ENCODE data around the gene DYNLRB1. TPM values are rescaled to one million over a fixed set of nuclear protein-coding genes. Genes with fewer than 3 reads are reported as not detected.
A peak's percentile ranks its signal among the peaks of the same experiment; 100 is the strongest.

The DYNLRB1 gene
- total RNA-seq, 1 donor from 2014 or later: 161 TPM

DNA sequence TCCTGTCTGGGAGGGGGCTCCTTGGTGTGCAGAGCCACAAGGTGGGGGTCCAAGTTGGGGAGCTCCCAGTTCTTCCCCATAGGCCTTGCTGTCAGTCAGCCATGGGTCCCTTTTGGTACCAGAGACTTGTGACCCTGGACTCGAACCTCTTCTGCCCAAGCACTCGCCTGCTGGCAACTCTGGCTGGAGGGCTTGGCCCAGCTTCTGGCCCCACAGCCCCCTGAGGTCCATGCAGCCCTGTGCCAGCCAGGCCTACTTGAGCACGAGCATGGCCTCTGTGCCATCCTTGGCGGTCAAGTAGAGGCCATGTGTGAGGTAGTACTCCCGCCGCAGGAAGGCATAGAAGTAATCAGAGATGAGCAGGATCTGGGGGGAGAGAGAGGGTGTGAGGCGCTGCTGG lies 44.4 kb downstream of the DYNLRB1 start:
- TF ChIP-seq, protein P1, sequence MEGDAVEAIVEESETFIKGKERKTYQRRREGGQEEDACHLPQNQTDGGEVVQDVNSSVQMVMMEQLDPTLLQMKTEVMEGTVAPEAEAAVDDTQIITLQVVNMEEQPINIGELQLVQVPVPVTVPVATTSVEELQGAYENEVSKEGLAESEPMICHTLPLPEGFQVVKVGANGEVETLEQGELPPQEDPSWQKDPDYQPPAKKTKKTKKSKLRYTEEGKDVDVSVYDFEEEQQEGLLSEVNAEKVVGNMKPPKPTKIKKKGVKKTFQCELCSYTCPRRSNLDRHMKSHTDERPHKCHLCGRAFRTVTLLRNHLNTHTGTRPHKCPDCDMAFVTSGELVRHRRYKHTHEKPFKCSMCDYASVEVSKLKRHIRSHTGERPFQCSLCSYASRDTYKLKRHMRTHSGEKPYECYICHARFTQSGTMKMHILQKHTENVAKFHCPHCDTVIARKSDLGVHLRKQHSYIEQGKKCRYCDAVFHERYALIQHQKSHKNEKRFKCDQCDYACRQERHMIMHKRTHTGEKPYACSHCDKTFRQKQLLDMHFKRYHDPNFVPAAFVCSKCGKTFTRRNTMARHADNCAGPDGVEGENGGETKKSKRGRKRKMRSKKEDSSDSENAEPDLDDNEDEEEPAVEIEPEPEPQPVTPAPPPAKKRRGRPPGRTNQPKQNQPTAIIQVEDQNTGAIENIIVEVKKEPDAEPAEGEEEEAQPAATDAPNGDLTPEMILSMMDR (IDR thresholded peaks at IDR 0.05): no peak
- DNase-seq (no peak), ATAC-seq (no peak)
- no peaks in the 10 kb centered on the region for H3K36me3 ChIP-seq
- H3K4me1 ChIP-seq: peaks cover 8% of the 10 kb centered on the region
- H3K9me3 ChIP-seq: no peaks in the 10 kb centered on the region
- intact Hi-C loops (cut with DNase I): no loop called here
- H3K27ac ChIP-seq: no peak overlapping the region
- no peaks in the 10 kb centered on the region for H3K27me3 ChIP-seq (ENCODE audit: low read depth)
- no peak overlapping the region for H3K4me3 ChIP-seq

DNA sequence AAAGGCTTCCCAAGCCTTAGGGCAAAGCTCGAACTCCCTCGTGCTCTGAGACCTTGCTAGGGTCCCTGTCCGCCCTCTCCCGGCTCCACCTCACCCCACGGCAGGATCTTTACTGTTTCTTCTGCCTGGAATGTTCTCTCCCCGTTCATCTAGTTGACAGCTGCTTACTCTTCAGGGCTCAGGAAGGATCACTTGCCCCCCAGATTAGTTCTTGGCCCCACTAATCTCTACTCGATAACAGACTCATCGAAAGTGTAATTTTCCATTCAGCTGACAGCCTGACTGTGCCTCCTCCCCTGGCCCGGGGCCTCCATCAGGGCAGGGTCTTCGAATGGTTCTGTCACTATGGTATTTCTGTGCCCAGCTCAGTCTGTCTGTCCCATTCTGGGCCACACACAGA lies 45.4 kb downstream of the DYNLRB1 start:
- intact Hi-C loops (cut with DNase I): no loop called here
- TF ChIP-seq, protein P1 (IDR thresholded peaks at IDR 0.05): no peak
- DNase-seq: no peak
- Histone ChIP-seq H3K27ac (no peak overlapping the region), H3K9me3 (no peaks in the 10 kb centered on the region), H3K27me3 (ENCODE audit: low read depth) (no peaks in the 10 kb centered on the region), H3K4me3 (no peak overlapping the region), H3K4me1 (peaks cover 8% of the 10 kb centered on the region), H3K36me3 (no peaks in the 10 kb centered on the region)
- ATAC-seq: no peak

DNA sequence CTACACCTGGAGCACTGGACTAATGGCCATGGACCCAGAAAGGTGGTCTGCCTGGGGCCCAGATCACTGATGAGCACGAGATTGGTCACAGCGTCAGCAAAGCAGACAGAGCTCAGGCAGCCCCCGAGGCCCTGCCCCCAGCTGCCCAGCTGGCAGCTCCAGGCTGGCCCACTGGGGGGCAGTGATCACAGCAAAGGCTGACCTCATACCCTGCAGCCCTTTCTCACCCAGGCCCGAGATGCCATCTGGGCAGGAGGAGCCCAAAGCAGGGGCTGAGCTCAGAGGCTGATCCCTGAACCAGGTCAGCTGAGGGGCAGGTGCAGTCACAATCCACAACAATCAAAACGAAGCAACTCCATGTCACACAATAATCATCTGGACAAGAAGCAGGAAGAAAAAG lies 46.4 kb downstream of the DYNLRB1 start:
- TF ChIP-seq, protein P1 (IDR thresholded peaks at IDR 0.05): peak; percentile 54
- intact Hi-C loops (cut with DNase I): no loop called here
- Histone ChIP-seq H3K4me3 (no peak overlapping the region), H3K4me1 (peaks cover 12% of the 10 kb centered on the region), H3K27me3 (ENCODE audit: low read depth) (no peaks in the 10 kb centered on the region), H3K9me3 (no peaks in the 10 kb centered on the region), H3K36me3 (peaks cover 4% of the 10 kb centered on the region), H3K27ac (no peak overlapping the region)
- DNase-seq (no peak), ATAC-seq (no peak)

DNA sequence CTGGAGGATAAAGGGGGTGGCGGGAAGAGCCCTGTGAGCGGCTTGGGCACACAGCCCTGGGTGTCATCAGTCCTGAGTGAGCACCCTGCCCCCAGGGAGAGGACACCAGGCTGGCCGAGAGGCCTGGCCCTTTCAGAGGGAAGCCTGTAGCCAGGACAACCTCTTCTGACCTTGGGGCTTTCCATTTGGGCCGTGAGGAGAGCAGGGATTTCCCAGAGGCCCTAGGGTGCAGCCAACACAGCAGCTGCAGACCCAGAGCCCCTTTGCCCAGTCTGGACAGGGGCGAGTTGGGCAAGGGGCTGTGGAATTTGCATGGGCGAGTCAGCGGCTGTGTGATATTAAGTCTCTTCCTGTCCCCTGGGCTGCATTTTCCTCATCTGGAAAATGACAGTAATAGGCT lies 48.6 kb downstream of the DYNLRB1 start:
- intact Hi-C loops (cut with DNase I): no loop called here
- no peak overlapping the region for H3K4me3 ChIP-seq
- H3K9me3 ChIP-seq: no peaks in the 10 kb centered on the region
- peaks cover 7% of the 10 kb centered on the region for H3K4me1 ChIP-seq
- DNase-seq (no peak), ATAC-seq (no peak)
- peaks cover 4% of the 10 kb centered on the region for H3K36me3 ChIP-seq
- no peaks in the 10 kb centered on the region for H3K27me3 ChIP-seq (ENCODE audit: low read depth)
- no peak overlapping the region for H3K27ac ChIP-seq
- TF ChIP-seq, protein P1 (IDR thresholded peaks at IDR 0.05): no peak

DNA sequence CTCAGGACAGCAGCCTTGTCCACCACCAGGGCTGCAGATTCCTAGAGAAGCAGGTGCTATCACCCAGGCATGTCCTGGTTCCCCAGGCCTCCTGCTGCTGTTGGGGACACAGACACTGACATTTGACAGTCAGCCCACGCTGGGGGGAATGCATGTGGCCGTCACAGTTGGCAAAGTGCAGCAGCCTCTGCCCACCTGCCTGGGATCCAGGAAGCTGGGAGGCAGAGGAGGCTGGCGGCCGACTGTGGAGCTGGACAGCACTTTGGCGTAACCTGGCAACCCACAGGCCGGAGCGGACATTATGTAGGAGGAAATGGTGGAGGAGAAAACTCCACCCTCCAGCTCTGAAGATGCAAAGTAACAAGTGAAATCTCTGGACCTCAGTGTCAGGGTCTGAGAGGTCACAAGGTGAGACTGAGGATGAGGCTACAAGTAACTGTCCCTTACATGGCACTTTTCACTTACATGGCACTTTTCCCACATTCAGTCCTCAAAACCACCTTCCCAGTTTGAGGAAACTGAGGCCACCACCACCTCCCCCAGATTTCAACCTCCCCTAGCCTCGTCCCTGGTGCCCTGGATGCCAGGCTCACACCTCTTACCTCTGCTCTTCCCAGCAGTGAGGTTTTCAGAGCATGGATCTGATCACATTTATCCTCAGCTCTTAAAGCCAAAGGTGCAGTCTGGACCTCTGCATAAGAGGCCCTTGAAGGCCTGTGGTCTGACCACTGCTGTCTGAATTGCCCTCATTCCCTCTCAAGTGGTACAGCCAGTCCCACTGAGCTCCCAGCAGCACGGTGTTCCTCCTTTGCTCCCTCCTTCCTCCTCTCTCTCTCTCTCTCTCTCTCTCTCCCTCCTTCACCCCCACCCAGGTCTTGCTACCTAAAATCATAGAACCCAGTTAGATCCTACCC lies 51.0 kb downstream of the DYNLRB1 start:
- Histone ChIP-seq H3K36me3 (peaks cover 4% of the 10 kb centered on the region), H3K4me3 (no peak overlapping the region), H3K4me1 (peaks cover 7% of the 10 kb centered on the region), H3K27ac (peak overlapping the region; percentile 72), H3K27me3 (ENCODE audit: low read depth) (no peaks in the 10 kb centered on the region), H3K9me3 (no peaks in the 10 kb centered on the region)
- TF ChIP-seq, protein P1 (IDR thresholded peaks at IDR 0.05): no peak
- DNase-seq (peak; percentile 70), ATAC-seq (peak; percentile 92 to 94)
- intact Hi-C loops (cut with DNase I): no loop called here
